GM12801 (cell line): ENCODE measurements around the gene IL17RC.

Source experiments
- CTCF ChIP-seq: IDR thresholded peaks from one replicate; pipeline ENCODE4 v1.5.1; 2011; ENCODE audit warnings: control low read depth; ENCODE audit not compliant: insufficient read length; ENCODE audit errors: extremely low read depth

Gene IL17RC

GRCh38 chr3:9955067-9955502 is 38.2 kb downstream of the IL17RC start:
- TF ChIP-seq CTCF: no peak

GRCh38 chr3:9955611-9956352 is 38.9 kb downstream of the IL17RC start:
- no peak for TF ChIP-seq CTCF

- TF ChIP-seq CTCF: no peak
These were observed 40.3 kb downstream of the IL17RC start for GRCh38 chr3:9957214-9957613.

GRCh38 chr3:9965200-9965875 is 48.4 kb downstream of the IL17RC start:
- TF ChIP-seq CTCF: no peak

GRCh38 chr3:9966841-9967240 is 49.9 kb downstream of the IL17RC start:
- TF ChIP-seq CTCF: no peak

- no peak for TF ChIP-seq CTCF
These were observed 52.7 kb downstream of the IL17RC start for GRCh38 chr3:9969632-9970019.

- TF ChIP-seq CTCF: no peak
These were observed 53.2 kb downstream of the IL17RC start for GRCh38 chr3:9970020-9970652.
